Muscle of arm (tissue), 12 donors: Measurements from ENCODE around the gene ARF1. TPM values are rescaled to one million over a fixed set of nuclear protein-coding genes. Genes with fewer than 3 reads are reported as not detected.

Source experiments
- DNase-seq: peaks from one replicate; pipeline ENCODE4 v3.0.0-alpha.2; 2013
- polyA plus RNA-seq, 12 donors: library from polyadenylated mRNA; unstranded; fragments of 120-200 nt; gene quantifications; one replicate each; pipeline ENCODE4 v1.2.1, GENCODE V29; 2013; ENCODE audit not compliant: insufficient read length in 12 of 12

ARF1 gene
- polyA plus RNA-seq, 12 donors = 213 to 325 (median 249) TPM; not detected in 1

- no peak for DNase-seq
Measured at GRCh38 chr1:228046421-228047182, 35.9 kb upstream of the ARF1 start.

GRCh38 chr1:228047183-228047466 is 35.4 kb upstream of the ARF1 start:
- DNase-seq = no peak

GRCh38 chr1:228048120-228048519 is 34.4 kb upstream of the ARF1 start:
- no peak for DNase-seq

- no peak for DNase-seq
Measured at GRCh38 chr1:228048659-228049298, 33.7 kb upstream of the ARF1 start.

- no peak for DNase-seq
Measured at GRCh38 chr1:228050571-228051231, 31.8 kb upstream of the ARF1 start.

GRCh38 chr1:228058172-228058948 is 24.1 kb upstream of the ARF1 start:
- DNase-seq = no peak

- DNase-seq = no peak
Measured at GRCh38 chr1:228058949-228059633, 23.4 kb upstream of the ARF1 start.

- no peak for DNase-seq
Measured at GRCh38 chr1:228059634-228060457, 22.7 kb upstream of the ARF1 start.

- DNase-seq = no peak
Measured at GRCh38 chr1:228060458-228061190, 21.9 kb upstream of the ARF1 start.

- no peak for DNase-seq
Measured at GRCh38 chr1:228061411-228062084, 21.0 kb upstream of the ARF1 start.

- no peak for DNase-seq
Measured at GRCh38 chr1:228062085-228062791, 20.3 kb upstream of the ARF1 start.

- no peak for DNase-seq
Measured at GRCh38 chr1:228062812-228063211, 19.7 kb upstream of the ARF1 start.

GRCh38 chr1:228063251-228064191 is 19.0 kb upstream of the ARF1 start:
- DNase-seq = no peak

- DNase-seq = no peak
Measured at GRCh38 chr1:228064296-228064695, 18.2 kb upstream of the ARF1 start.

- DNase-seq = no peak
Measured at GRCh38 chr1:228064741-228065542, 17.6 kb upstream of the ARF1 start.

GRCh38 chr1:228065543-228066347 is 16.8 kb upstream of the ARF1 start:
- DNase-seq = no peak
